ENCODE measurements around the gene DCXR. TPM values are rescaled to one million over a fixed set of nuclear protein-coding genes. Genes with fewer than 3 reads are reported as not detected.

Gene DCXR
- polyA plus RNA-seq, 3 donors = 88.8 to 93.1 (median 90.3) TPM

- no peak for TF ChIP-seq CTCF (IDR thresholded peaks at IDR 0.05)
- no peak for DNase-seq
These were observed 15.1 kb downstream of the DCXR start, which contains the start of gene CENPX for GRCh38 chr17:82022310-82022980. Gene CENPX, minus strand, starts transcription at chr17:82022878. Its CDS starts 17 bp downstream, at chr17:82022861.

GRCh38 chr17:82021900-82022309, 15.6 kb downstream of the DCXR start:
- Histone ChIP-seq H2AFZ (ENCODE audit: insufficient read depth, low read depth, low read length, poor library complexity, severe bottlenecking) (peak overlapping the region; percentile 88), H3K9me3 (replicated peaks in 1 of 2; ENCODE audit: control insufficient read depth in 1 of 2, insufficient read depth in 1 of 2, low read length in 2 of 2) (no peaks in the 10 kb centered on the region), H3K27ac (ENCODE audit: low read depth in 1 of 2, low read length in 2 of 2) (peak overlapping the region in 1 of 2 donors; percentile 70), H3K4me3 (replicated peaks in 1 of 3; ENCODE audit: low read depth in 2 of 3, low read length in 3 of 3) (peak overlapping the region; percentile 62 to 96 (median 82)), H3K27me3 (ENCODE audit: control insufficient read depth in 2 of 2, insufficient read depth in 2 of 2, low read length in 2 of 2) (no peaks in the 10 kb centered on the region), H3K9ac (ENCODE audit: insufficient read depth, low read length, poor library complexity, severe bottlenecking) (peak overlapping the region; percentile 76), H3K4me1 (ENCODE audit: control insufficient read depth in 1 of 2, insufficient read depth in 2 of 2, low read length in 2 of 2) (peaks cover 26 to 37% of the 10 kb centered on the region in 2 donors), H3K4me2 (replicated peaks; ENCODE audit: extremely low read depth, low read length, poor library complexity, severe bottlenecking) (peak overlapping the region; percentile 97), H4K20me1 (ENCODE audit: insufficient read depth, low read length) (peaks cover 32% of the 10 kb centered on the region), H3K79me2 (ENCODE audit: insufficient read depth, low read length) (peaks cover 34% of the 10 kb centered on the region), H3K36me3 (replicated peaks in 1 of 2; ENCODE audit: control insufficient read depth in 1 of 2, insufficient read depth in 2 of 2, low read length in 2 of 2) (peaks cover 5 to 17% of the 10 kb centered on the region in 2 donors)
- intact Hi-C loops (cut with micrococcal nuclease) = loop anchor here (1.0 to 10.0 kb wide), 4 partner anchors 45 to 303 kb away; partner anchors contain the start of gene ASPSCR1 (in 1 of the 2)
- peak overlapping the region; percentile 80 to 82 for H3K4me3 Mint-ChIP-seq
- H3K9me3 Mint-ChIP-seq = no peaks in the 10 kb centered on the region
- no peak for TF ChIP-seq CTCF (IDR thresholded peaks at IDR 0.05)
- 4% methylated on average over 6 of the region's 10 CpGs for WGBS (ENCODE audit: insufficient coverage)
- H3K36me3 Mint-ChIP-seq = peaks cover 10 to 28% of the 10 kb centered on the region in 2 donors
- H3K4me1 Mint-ChIP-seq = peaks cover 31% of the 10 kb centered on the region
- DNase-seq = no peak
- H3K27me3 Mint-ChIP-seq (ENCODE audit: low read depth in 3 of 3) = peaks cover 0 to 1% (median 0%) of the 10 kb centered on the region in 3 donors
- peak overlapping the region in 4 of 7 donors; percentile 22 to 75 (median 68) for H3K27ac Mint-ChIP-seq

More at GRCh38 chr17:82022310-82022980, 15.1 kb downstream of the DCXR start, which contains the start of gene CENPX:
- Mint-ChIP-seq H3K4me3 (peak within 1 kb of the TSS; percentile 80 to 88), H3K27me3 (ENCODE audit: low read depth in 3 of 3) (peaks cover 0 to 1% (median 0%) of the 10 kb centered on the region in 3 donors), H3K9me3 (no peaks in the 10 kb centered on the region), H3K27ac (peak within 1 kb of the TSS in 4 of 7 donors; percentile 22 to 75 (median 68)), H3K36me3 (peaks cover 13 to 30% of the 10 kb centered on the region in 2 donors), H3K4me1 (peaks cover 31% of the 10 kb centered on the region)
- 0% methylated on average over 62 of the region's 64 CpGs for WGBS (ENCODE audit: insufficient coverage)
- Histone ChIP-seq H3K27ac (ENCODE audit: low read depth in 1 of 2, low read length in 2 of 2) (peak within 1 kb of the TSS in 1 of 2 donors; percentile 70), H3K9me3 (replicated peaks in 1 of 2; ENCODE audit: control insufficient read depth in 1 of 2, insufficient read depth in 1 of 2, low read length in 2 of 2) (no peaks in the 10 kb centered on the region), H3K4me3 (replicated peaks in 1 of 3; ENCODE audit: low read depth in 2 of 3, low read length in 3 of 3) (peak within 1 kb of the TSS; percentile 62 to 96 (median 82)), H4K20me1 (ENCODE audit: insufficient read depth, low read length) (peaks cover 32% of the 10 kb centered on the region), H2AFZ (ENCODE audit: insufficient read depth, low read depth, low read length, poor library complexity, severe bottlenecking) (peak within 1 kb of the TSS; percentile 96), H3K79me2 (ENCODE audit: insufficient read depth, low read length) (peaks cover 34% of the 10 kb centered on the region), H3K4me2 (replicated peaks; ENCODE audit: extremely low read depth, low read length, poor library complexity, severe bottlenecking) (peak within 1 kb of the TSS; percentile 99), H3K4me1 (ENCODE audit: control insufficient read depth in 1 of 2, insufficient read depth in 2 of 2, low read length in 2 of 2) (peaks cover 26 to 37% of the 10 kb centered on the region in 2 donors), H3K36me3 (replicated peaks in 1 of 2; ENCODE audit: control insufficient read depth in 1 of 2, insufficient read depth in 2 of 2, low read length in 2 of 2) (peaks cover 3 to 17% of the 10 kb centered on the region in 2 donors), H3K9ac (ENCODE audit: insufficient read depth, low read length, poor library complexity, severe bottlenecking) (peak within 1 kb of the TSS; percentile 76), H3K27me3 (ENCODE audit: control insufficient read depth in 2 of 2, insufficient read depth in 2 of 2, low read length in 2 of 2) (no peaks in the 10 kb centered on the region)
- intact Hi-C loops (cut with micrococcal nuclease) = loop anchor here in 1 of 2 donors (2.0 to 10.0 kb wide), 3 partner anchors 45 to 302 kb away; partner anchors contain the start of gene ASPSCR1
